ENCODE results near the gene DLK1.

Gene DLK1

DNA sequence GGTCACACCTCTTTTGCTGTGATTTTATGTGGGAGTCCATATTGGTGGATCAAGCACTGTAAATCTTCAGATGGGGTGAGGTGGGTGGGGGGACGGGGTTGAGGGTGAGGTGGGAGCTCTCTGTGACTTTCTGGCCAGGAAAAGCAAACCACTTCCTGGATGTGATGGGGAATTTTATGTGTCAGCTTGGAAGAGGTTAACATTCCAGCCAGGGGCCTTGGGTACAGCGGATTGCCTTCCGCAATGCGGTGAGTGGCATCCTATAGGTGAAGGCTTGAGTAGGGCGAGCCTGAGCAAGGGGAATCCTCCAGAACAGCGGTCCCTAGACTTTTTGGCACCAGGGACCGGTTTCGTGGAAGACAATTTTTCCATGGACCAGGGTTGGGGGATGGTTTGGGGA lies 36.2 kb downstream of the DLK1 start:
- H3K4me3 ChIP-seq (ENCODE audit: low read length) = no peak overlapping the region
- no peak for TF ChIP-seq ZNF274 (IDR thresholded peaks at IDR 0.05; ENCODE audit: low read depth, low read length)

DNA sequence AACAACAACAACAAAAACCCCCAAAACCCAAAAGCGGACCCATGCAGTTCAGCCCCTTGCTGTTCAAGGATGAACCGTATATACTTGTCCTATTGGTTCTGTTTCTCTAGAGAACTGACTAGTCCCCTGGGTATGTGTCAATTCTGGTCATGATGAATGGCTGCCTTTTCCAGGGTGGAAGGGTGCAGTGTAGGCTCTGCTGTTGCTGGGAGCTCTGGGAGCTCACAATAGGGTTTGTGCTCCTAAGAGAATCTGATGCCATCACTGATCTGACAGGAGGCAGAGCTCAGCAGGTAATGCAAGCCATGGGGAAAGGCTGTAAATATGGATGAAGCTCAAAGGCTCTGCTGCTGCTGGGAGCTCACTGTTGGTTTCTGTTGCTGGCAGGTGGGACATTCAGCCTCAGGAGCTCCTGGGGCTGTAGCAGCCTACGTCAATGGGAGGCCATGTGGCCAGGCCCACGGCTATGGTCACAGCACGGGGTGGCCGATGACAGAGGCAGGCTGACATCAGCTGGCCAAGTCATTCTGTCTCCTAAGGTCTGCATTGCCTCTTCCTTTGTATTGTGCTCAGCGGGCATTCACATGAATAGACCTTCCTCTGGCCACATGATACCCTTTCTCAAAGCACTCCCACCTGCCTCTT lies 37.9 kb downstream of the DLK1 start:
- no peak for TF ChIP-seq ZNF274 (IDR thresholded peaks at IDR 0.05; ENCODE audit: low read depth, low read length)
- no peak overlapping the region for H3K4me3 ChIP-seq (ENCODE audit: low read length)

DNA sequence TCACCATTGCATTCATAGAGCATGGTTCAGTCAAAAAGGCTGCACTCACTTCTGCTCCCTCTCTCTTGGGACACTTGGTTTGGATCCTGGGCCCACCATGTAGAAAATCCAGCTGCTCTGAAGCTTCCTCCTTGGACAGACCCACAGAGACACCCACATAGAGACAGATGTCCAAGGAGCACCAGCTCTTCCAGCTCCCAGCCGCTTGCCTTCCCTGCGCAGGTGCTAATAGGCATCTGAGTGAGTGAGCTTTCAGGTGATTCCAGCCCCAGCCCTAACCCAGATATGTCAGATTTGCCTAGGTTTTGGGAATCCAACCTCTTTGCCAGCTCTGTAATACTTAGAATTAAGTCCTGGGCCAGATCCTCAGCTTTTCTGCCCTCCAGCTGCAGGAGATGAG lies 38.6 kb downstream of the DLK1 start:
- no peak overlapping the region for H3K4me3 ChIP-seq (ENCODE audit: low read length)
- no peak for TF ChIP-seq ZNF274 (IDR thresholded peaks at IDR 0.05; ENCODE audit: low read depth, low read length)

DNA sequence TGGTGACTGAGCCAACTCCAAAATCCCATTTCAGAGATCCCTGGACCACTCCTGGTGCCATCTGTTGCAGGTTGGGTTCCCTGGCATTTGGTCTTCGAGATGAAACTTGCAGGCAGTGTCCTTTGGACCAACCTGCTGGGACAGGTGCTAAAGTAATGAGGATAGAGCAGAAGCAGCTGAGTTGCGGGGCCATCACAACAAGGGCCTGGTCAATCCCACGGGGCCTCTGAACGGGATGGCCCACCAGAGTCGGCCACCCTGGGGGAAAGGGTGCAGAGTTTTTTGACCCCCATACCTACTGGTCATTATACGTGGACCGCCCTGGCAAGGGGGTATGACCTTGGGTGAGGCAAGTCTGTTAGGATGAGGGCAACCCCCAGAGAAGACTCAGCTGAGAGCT lies 39.3 kb downstream of the DLK1 start:
- TF ChIP-seq ZNF274 (IDR thresholded peaks at IDR 0.05; ENCODE audit: low read depth, low read length) = no peak
- H3K4me3 ChIP-seq (ENCODE audit: low read length) = no peak overlapping the region

DNA sequence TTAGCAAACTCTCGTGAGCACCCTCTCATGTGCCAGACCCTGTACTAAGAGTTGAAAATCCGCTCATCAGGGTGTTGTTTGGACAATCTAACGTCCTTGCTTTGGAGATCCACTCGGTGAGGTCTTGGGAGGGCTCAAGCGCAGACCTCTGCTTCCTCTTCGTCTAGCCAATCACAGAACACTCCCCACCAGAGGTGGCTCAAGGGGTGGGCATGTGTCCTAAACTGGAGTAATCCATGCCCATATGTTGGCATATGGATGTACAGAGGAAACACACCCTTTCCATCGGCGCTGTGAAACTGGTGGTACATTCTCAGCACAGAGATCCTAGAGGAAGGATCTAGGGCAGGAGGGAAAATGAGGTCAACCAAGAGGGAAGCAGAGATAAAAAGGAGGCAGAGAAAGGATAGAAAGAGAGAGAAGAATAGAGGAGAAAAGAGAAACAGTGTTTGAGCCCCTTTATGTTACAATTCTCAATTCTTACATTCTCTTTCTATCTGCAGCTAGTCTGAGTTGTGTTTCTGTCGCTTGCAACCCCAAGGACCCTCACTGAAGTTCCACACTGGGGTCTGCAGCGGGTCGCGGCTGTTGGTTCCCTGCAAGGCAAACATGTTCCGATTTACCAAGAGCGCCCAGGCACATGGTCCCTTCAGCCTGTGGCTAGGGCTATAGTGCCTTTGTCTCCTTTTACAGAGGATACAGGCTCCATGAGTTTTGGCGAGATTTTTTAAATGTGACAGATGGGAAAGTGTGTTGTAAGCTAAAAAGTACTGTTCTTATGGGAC lies 40.5 kb downstream of the DLK1 start:
- H3K4me3 ChIP-seq (ENCODE audit: low read length) = no peak overlapping the region
- TF ChIP-seq ZNF274 (IDR thresholded peaks at IDR 0.05; ENCODE audit: low read depth, low read length) = no peak

DNA sequence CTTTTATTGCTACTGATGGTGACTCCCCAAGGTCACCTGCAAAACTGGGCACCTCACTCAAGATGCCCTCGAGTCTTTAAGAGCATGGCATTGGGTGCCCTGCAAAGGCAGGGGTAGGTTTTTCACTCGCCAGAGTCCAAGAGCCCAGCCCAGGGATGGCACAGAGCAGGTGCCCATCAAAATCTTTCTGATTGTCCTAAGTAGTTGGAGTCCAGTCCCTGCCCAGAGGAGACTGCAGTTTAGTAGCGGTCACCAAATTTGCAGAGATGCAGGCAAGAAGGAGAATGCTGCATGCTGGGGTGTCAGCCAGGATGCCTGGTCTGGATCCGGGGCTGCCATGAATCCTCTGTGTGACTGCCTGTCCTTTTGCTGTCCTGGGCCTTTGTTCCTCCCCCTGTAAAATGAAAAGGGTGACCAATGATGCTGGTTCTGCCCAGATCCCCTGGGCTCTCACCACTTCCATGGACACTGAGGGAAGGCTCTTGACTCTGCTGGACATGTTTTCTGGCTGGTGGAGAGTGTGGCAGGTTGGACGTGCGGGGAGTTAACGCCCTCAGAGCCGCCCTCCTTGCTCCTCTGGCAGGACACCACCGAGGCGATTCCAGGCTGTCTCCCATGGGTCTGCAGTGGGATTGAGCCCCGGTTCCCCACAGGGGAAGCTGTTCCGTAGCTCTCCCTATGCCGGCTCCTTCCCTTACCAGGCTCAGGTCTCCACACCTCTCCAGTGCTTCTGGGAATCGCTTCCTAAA lies 41.3 kb downstream of the DLK1 start:
- no peak overlapping the region for H3K4me3 ChIP-seq (ENCODE audit: low read length)
- TF ChIP-seq ZNF274 (IDR thresholded peaks at IDR 0.05; ENCODE audit: low read depth, low read length) = no peak

DNA sequence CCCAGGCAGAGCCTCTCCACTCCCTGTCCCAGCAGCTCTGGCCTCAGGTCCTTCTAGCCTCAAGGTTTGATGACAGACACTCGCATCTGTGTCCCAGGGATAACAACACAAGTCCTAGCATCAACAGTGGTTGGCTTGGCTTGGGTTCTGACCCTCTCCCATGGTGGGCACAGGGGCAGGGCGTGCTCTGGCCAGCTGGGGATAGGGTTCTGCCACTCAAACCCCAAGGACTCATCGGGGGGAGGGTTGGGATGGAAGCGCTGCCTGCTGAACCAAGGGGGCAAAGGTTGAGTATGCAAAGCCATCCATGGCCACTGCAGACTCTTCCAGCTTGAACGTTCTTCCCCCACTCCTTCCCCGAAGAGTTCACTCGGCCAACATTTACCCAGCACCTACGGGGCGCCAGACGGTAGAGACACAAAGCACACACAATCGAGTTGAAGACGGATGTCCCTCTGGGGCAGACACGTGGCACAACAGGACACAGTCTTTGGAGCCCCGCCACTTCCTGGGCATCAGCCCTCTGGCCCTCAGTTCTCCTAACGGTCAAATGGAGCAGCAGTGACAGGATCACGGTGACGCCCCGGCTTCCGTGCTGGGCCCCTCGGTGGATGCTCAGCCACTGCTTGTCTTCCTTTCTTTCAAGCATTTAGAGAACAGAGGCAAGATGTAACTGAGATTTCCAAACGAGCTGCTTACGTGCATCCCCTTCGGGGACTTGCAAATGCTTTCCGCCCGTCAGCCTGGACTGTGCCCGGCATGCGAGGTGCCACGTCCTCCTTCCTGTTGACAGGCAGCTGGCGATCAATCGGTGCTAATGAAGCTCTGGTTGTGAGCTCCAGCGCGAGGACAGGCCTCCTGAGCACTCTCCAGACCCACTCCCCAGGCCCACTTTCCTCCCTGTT lies 42.6 kb downstream of the DLK1 start:
- no peak overlapping the region for H3K4me3 ChIP-seq (ENCODE audit: low read length)
- TF ChIP-seq ZNF274 (IDR thresholded peaks at IDR 0.05; ENCODE audit: low read depth, low read length) = no peak

DNA sequence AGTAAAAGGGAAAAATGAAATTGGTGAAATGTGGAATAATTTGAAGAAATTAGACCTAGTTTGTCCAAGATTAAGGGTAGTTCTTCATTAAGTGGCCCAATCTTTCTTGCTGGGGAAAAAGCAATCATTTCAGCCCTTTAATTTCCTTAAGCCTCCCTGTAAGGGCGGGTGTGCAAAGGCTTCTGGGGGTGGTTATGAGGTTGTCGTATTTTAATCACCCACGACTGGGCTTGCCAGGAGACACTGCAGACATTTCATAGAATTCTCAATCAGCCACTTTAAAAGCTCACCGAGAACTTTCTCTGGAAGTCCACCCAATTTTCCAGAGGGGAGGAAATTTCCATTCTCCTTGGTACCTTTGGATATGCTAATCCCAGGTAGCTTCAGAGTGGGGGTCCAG lies 43.4 kb downstream of the DLK1 start:
- no peak overlapping the region for H3K4me3 ChIP-seq (ENCODE audit: low read length)
- TF ChIP-seq ZNF274 (IDR thresholded peaks at IDR 0.05; ENCODE audit: low read depth, low read length) = no peak

DNA sequence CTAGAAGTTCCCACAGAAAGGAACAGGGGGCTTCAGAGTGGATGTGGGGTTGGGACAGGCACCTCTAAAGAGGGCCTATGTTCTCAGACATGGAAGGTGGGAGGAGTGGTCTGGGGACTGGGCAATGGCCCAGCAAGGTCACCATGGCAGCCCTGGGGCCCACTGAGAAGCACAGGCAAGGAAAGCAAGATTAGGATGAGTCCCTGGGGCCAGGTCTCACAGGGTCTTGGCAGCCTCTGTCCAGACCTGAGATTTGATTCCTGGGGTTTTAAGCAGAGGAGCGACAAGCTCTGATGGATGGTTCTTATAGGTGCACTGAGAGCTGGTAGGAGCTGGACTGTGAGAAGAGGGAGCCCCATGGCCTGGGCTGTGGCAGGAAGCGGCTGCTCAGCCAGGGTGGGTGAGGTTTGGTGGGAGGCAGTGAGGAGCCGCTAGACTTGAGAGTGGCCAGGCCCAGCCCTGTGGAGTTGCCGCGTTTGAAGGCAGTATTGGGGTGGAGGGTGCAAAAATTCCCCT lies 44.0 kb downstream of the DLK1 start:
- no peak overlapping the region for H3K4me3 ChIP-seq (ENCODE audit: low read length)
- no peak for TF ChIP-seq ZNF274 (IDR thresholded peaks at IDR 0.05; ENCODE audit: low read depth, low read length)

DNA sequence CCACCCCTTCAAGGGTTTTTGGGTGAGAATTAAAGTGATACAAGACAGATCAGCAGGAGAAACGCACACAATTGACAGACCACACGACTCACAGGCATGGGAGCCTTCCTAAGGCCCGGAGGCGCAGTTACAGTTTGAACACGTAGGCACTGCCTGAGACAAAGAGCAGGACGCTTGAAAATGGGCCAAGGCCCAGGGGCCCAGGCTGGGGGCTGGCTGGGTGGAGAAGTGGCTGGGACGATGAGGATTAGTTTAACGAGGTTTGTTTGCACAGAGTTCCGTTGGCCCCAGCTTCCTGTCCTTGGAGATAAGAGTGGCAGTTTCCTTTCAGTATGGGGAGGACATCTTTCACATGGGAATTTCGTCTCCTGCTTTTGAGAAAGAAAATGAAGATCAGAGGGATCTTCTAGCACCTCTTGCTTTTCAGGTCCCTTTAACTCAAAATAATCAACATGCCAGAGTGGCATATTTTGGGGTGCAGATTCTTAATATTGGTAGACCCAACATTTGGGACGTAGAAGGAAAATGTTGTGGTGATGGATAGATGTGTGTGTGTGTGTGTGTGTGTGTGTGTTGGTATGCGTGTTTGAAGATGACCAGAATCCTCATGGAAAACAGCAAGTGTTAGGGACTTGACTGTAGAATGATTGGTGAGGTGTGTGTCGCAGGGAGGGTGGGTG lies 44.6 kb downstream of the DLK1 start:
- no peak overlapping the region for H3K4me3 ChIP-seq (ENCODE audit: low read length)
- no peak for TF ChIP-seq ZNF274 (IDR thresholded peaks at IDR 0.05; ENCODE audit: low read depth, low read length)

DNA sequence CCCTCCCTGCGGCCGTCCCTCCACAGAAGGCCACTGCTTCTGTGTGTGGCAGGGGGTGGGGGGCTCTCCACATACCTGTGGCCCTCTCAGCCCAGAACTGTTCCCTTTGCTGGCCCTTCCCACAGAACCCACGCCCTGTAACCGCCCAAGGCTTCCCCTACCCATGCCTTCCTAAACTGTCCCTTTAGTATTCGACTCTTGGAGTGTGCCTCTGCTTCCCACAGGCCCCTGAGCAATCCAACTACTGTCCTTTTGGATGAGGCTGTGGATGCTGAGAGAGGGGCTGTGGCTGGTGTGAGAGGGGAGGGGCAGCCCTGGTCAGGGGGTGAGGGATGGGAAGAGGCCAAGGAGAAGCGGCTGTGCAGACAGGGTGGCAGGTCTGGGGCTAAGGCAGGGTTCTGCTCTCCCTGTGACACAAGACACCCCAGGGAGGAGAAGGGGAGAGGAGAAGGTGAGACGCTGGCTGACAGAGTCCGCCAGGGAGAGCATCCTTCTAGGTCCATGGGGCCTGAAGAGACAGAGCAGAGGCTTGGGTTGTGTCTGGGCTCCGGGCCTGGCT lies 46.0 kb downstream of the DLK1 start:
- no peak overlapping the region for H3K4me3 ChIP-seq (ENCODE audit: low read length)
- no peak for TF ChIP-seq ZNF274 (IDR thresholded peaks at IDR 0.05; ENCODE audit: low read depth, low read length)

DNA sequence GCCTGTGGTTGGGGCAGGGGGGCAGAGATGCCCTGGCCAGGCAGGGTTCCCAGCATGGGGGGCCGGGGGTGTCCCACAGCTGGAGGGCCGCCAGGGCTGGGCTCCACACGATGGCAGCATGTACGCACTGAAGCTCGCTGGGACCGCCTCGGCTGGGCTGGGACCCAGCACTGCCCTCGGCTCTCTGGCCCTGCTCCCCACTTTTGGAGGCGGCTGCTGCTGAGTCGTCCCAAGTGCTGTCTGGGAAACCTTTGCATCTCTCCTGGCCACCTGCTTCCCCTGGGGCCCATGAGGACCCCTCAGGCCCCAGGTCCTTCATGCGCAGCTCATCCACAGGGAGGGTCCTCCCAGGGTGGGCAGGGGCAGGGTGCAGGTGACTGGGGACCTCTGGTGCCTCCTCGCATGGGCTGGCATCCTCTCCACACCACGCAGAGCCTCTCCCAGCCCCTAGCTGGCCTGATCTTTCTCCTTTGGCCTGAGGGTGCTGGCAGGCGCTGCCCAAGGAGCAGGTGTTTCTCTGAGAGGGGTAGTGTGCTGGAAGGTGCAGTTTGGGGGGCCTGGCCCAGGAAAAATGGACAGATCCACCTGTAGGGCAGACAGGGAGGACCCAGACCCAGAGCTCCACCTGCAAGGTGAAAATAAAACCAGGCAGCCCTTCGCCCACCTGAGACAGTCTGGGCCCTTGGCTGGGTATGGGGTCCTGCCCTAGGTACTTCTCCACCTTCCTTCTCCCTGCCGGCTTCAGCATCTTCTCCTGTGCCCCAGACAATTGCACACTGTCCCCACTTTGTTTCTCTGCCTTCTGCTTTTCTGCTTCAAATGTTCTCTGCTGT lies 46.9 kb downstream of the DLK1 start:
- H3K4me3 ChIP-seq (ENCODE audit: low read length) = no peak overlapping the region
- TF ChIP-seq ZNF274 (IDR thresholded peaks at IDR 0.05; ENCODE audit: low read depth, low read length) = no peak
